ENCODE data around the gene HDAC4.

The HDAC4 gene

GRCh38 chr2:239099474-239099873, 301.3 kb downstream of the HDAC4 start:
- DNase-seq = no peak

GRCh38 chr2:239098288-239098970, 302.4 kb downstream of the HDAC4 start:
- peak; percentile 13 for DNase-seq

- no peak for DNase-seq
Observed at GRCh38 chr2:239097428-239097696, 303.5 kb downstream of the HDAC4 start.

- no peak for DNase-seq
Observed at GRCh38 chr2:239096676-239097427, 304.0 kb downstream of the HDAC4 start.

GRCh38 chr2:239095460-239096081, 305.2 kb downstream of the HDAC4 start:
- DNase-seq = no peak

GRCh38 chr2:239094867-239095266, 306.0 kb downstream of the HDAC4 start:
- DNase-seq = no peak

GRCh38 chr2:239093952-239094351, 306.9 kb downstream of the HDAC4 start:
- DNase-seq = no peak

- no peak for DNase-seq
Observed at GRCh38 chr2:239093542-239093941, 307.3 kb downstream of the HDAC4 start.

GRCh38 chr2:239092571-239093294, 308.1 kb downstream of the HDAC4 start:
- no peak for DNase-seq

GRCh38 chr2:239089884-239090283, 310.9 kb downstream of the HDAC4 start:
- no peak for DNase-seq

- DNase-seq = peak; percentile 60
Observed at GRCh38 chr2:239087046-239087710, 313.6 kb downstream of the HDAC4 start.

GRCh38 chr2:239086325-239087020, 314.3 kb downstream of the HDAC4 start:
- no peak for DNase-seq

- no peak for DNase-seq
Observed at GRCh38 chr2:239085201-239085992, 315.4 kb downstream of the HDAC4 start.

- no peak for DNase-seq
Observed at GRCh38 chr2:239084007-239084406, 316.8 kb downstream of the HDAC4 start.

GRCh38 chr2:239082425-239082824, 318.4 kb downstream of the HDAC4 start:
- no peak for DNase-seq

GRCh38 chr2:239081622-239082021, 319.2 kb downstream of the HDAC4 start:
- no peak for DNase-seq

GRCh38 chr2:239081046-239081445, 319.8 kb downstream of the HDAC4 start:
- no peak for DNase-seq

GRCh38 chr2:239079671-239080294, 321.0 kb downstream of the HDAC4 start:
- DNase-seq = no peak

- DNase-seq = no peak
Observed at GRCh38 chr2:239078128-239078924, 322.5 kb downstream of the HDAC4 start.

- DNase-seq = no peak
Observed at GRCh38 chr2:239077260-239077659, 323.6 kb downstream of the HDAC4 start.

Data from fibroblast of skin of back (primary cell).